Transverse colon (tissue), 4 donors: ENCODE results near the gene ALPP. TPM values are rescaled to one million over a fixed set of nuclear protein-coding genes. Genes with fewer than 3 reads are reported as not detected.
"Not testable (repeated sequence)": the region's sequence is repeated elsewhere in the genome, so short reads cannot be mapped to it uniquely, and the experiment has no call there.

Source experiments
- DNase-seq: peaks from one replicate; pipeline ENCODE4 v3.0.0-alpha.2; 2019
- H3K27ac ChIP-seq, 4 donors: fragments of 200-600 bp; sonication (generic); 2 replicates each; pipeline ENCODE4 v1.5.1; 2016 to 2018; ENCODE audit warnings: inconsistent platforms in 4 of 4
- H3K27me3 ChIP-seq: fragments of 200-600 bp; sonication (generic); 2 replicates; pipeline ENCODE4 v1.5.1; 2017; ENCODE audit warnings: inconsistent platforms
- H3K36me3 ChIP-seq, 4 donors: fragments of 200-600 bp; sonication (generic); 2 replicates each; pipeline ENCODE4 v1.5.1; 2017 to 2019; ENCODE audit warnings: inconsistent platforms in 4 of 4
- H3K4me1 ChIP-seq, 4 donors: fragments of 200-600 bp; sonication (generic); 2 replicates each; pipeline ENCODE4 v1.5.1; 2017 to 2020; ENCODE audit warnings: inconsistent platforms in 4 of 4
- H3K4me3 ChIP-seq, 4 donors: fragments of 200-600 bp; sonication (generic); 1 replicate in 1 of 4; 2 replicates in 3 of 4; pipeline versions ENCODE4 v1.5.1 to v1.6.1; 2017 to 2019; ENCODE audit warnings: inconsistent platforms in 4 of 4
- H3K9me3 ChIP-seq, 2 donors: fragments of 200-600 bp; sonication (generic); 2 replicates each; pipeline ENCODE4 v1.5.1; 2017 to 2019; ENCODE audit warnings: inconsistent platforms in 2 of 2
- EP300 ChIP-seq: sonication (generic); formaldehyde crosslinking; IDR thresholded peaks from one replicate; pipeline ENCODE4 v1.6.1; 2017; ENCODE audit warnings: antibody characterized with exemption, low read depth
- POLR2A ChIP-seq: fragments of 450-650 bp; IDR thresholded peaks from one replicate; pipeline ENCODE4 v1.6.1; 2016; ENCODE audit warnings: antibody characterized with exemption, mild to moderate bottlenecking, moderate library complexity
- POLR2AphosphoS5 ChIP-seq, 3 donors: sonication (generic); formaldehyde crosslinking; IDR thresholded peaks; one replicate each; pipeline ENCODE4 v1.6.1; 2016; ENCODE audit warnings: antibody characterized with exemption in 3 of 3
- WGBS, 2 donors: methylation state at CpG; one replicate each; pipeline ENCODE4 v1.1.5; 2018; ENCODE audit warnings: low coverage in 1 of 2; 5-methylcytosine and 5-hydroxymethylcytosine counted together
- in situ Hi-C, 4 donors: fragments of 200-750 bp; cut with MboI; loops; one replicate each; pipeline versions ENCODE4 v1.15.0 to v1.15.1; 2017; ENCODE audit warnings: low sequenced_read_pairs in 3 of 4, low pct_ligation_motif_present in 1 of 4, low pct_unique_long_range_greater_than_20kb in 1 of 4
- intact Hi-C: fragments of 100-400 bp; cut with DNase I; formaldehyde crosslinking; loops from one replicate; pipeline ENCODE4 v1.15.1; 2023; ENCODE audit warnings: low total_unique reads
- total RNA-seq, 4 donors: library from RNA; depleted of rRNA; stranded (reverse); fragments of >200 nt; gene quantifications; one replicate each; pipeline ENCODE4 v1.1.0, GENCODE V29; 2016
- TF ChIP-seq, protein P1 (sequence below), 5 experiments: fragments of 200-600 bp in 3 of 5; fragments of 450-650 bp in 2 of 5; sonication (generic) in 3 of 5; IDR thresholded peaks; 1 replicate in 2 of 5; 2 replicates in 3 of 5; pipeline ENCODE4 v1.5.1; 2016 to 2017; ENCODE audit warnings: antibody characterized with exemption in 5 of 5, inconsistent platforms in 3 of 5, mild to moderate bottlenecking in 2 of 5, moderate library complexity in 1 of 5

The ALPP gene
- total RNA-seq, 4 donors from 2014 or later, result not detected

DNA sequence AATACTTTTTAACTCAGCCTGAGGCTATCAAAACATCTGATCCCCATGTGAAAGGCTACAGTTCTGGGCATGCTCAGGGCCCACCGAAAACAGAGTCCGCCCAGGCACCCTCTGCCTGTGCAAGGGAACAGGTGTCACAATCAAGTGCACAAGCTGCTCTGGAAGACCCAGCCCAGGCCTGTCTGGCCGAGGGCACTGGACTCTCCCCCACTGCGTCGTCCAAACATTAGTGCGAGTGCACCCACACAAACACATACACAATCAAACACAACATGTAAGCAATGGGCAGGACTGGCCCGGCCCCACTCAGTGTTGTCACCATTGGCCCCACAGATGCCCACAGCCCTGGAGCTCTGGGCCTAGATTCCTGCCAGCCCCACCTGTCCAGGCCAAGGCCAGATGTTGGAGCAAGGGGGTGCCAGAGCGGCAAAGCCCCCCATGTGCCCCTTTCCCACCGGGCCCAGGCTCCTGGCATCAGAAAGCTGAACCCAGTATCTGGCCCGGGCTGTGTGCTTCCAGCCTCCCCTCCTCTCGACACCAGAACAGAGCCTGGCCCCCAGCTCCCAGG is 27.5 kb downstream of the ALPP start:
- 90 to 100% methylated on average over 2 to 11 of the region's 11 CpGs for WGBS, 2 donors
- Histone ChIP-seq H3K4me1 (peaks cover 0 to 7% (median 3%) of the 10 kb centered on the region in 4 donors), H3K27ac (no peak overlapping the region), H3K36me3 (no peaks in the 10 kb centered on the region), H3K4me3 (no peak overlapping the region), H3K9me3 (no peaks in the 10 kb centered on the region), H3K27me3 (peaks cover 8% of the 10 kb centered on the region)
- in situ Hi-C loops (no loop called here), intact Hi-C loops (no loop called here)
- TF ChIP-seq POLR2A, result no peak
- no peak for TF ChIP-seq EP300
- TF ChIP-seq, protein P1, sequence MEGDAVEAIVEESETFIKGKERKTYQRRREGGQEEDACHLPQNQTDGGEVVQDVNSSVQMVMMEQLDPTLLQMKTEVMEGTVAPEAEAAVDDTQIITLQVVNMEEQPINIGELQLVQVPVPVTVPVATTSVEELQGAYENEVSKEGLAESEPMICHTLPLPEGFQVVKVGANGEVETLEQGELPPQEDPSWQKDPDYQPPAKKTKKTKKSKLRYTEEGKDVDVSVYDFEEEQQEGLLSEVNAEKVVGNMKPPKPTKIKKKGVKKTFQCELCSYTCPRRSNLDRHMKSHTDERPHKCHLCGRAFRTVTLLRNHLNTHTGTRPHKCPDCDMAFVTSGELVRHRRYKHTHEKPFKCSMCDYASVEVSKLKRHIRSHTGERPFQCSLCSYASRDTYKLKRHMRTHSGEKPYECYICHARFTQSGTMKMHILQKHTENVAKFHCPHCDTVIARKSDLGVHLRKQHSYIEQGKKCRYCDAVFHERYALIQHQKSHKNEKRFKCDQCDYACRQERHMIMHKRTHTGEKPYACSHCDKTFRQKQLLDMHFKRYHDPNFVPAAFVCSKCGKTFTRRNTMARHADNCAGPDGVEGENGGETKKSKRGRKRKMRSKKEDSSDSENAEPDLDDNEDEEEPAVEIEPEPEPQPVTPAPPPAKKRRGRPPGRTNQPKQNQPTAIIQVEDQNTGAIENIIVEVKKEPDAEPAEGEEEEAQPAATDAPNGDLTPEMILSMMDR (IDR thresholded peaks at IDR 0.05), result no peak
- TF ChIP-seq POLR2AphosphoS5 (IDR thresholded peaks at IDR 0.05), result no peak
- DNase-seq, result no peak

DNA sequence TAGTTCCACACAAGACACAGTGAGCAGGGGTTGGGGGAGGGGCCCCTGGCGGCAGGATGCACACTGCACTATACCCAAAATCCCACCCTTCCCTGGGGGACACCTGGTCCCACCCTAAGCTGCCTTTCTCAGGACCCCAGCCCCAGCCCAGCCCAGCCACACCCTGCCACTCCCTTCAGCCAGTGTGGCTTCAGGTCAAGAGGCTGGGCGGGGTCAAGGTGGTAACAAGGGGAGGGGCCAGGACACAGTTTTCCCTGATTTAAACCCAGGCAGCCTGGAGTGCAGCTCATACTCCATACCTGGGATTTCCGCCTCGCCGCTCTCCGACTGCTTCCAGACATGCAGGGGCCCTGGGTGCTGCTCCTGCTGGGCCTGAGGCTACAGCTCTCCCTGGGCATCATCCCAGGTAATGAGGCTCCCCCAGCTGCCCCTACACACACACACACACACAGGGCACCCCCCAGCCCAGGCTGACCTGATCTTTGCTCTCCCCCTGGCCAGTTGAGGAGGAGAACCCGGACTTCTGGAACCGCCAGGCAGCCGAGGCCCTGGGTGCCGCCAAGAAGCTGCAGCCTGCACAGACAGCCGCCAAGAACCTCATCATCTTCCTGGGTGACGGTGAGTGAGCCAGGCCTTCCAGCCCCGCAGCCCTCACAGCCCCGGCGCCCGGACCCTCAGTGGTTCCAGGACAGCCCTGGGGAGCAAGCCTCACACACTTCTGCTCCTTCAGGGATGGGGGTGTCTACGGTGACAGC is 28.2 kb downstream of the ALPP start, which contains the start of gene ALPG:
Gene ALPG, plus strand, starts transcription at position 289 of the 755 bp plus-strand sequence. Its CDS starts 51 bp downstream, at position 340.
- no peaks in the 10 kb centered on the region for H3K9me3 ChIP-seq
- in situ Hi-C loops (no loop called here), intact Hi-C loops (no loop called here)
- no peak for DNase-seq
- no peaks in the 10 kb centered on the region for H3K36me3 ChIP-seq
- H3K4me3 ChIP-seq, result no peak within 1 kb of the TSS
- 88 to 100% methylated on average over 1 to 14 of the region's 17 CpGs for WGBS, 2 donors
- TF ChIP-seq POLR2AphosphoS5 (IDR thresholded peaks at IDR 0.05) (no peak), POLR2A (no peak), EP300 (no peak)
- TF ChIP-seq, protein P1 (IDR thresholded peaks at IDR 0.05), result no peak
- peaks cover 8% of the 10 kb centered on the region for H3K27me3 ChIP-seq
- H3K27ac ChIP-seq, result no peak within 1 kb of the TSS
- peaks cover 0 to 7% (median 3%) of the 10 kb centered on the region in 4 donors for H3K4me1 ChIP-seq

DNA sequence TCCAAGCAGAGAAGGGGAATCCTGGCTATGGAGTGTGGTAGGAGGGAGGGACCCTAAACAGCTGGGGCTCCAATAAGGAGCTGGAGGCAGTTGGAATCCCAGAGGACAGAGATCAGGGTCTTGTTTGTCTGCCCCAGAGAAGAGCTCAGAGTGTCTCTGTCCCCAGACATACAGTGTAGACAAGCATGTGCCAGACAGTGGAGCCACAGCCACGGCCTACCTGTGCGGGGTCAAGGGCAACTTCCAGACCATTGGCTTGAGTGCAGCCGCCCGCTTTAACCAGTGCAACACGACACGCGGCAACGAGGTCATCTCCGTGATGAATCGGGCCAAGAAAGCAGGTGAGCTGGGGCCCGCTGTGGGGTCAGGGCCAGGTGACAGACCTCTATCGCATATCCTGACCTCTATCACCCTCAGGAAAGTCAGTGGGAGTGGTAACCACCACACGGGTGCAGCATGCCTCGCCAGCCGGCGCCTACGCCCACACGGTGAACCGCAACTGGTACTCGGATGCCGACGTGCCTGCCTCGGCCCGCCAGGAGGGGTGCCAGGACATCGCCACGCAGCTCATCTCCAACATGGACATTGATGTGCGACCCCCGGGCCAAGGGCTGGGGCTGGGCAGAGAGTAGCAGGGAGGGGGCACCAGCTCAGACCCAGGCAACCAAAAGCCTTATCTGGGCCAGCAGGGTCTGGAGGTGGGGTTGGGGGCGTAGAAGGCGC is 29.0 kb downstream of the ALPP start:
- H3K9me3 ChIP-seq, H3K27me3 ChIP-seq, DNase-seq, in situ Hi-C loops, H3K27ac ChIP-seq, H3K36me3 ChIP-seq, H3K4me3 ChIP-seq, H3K4me1 ChIP-seq, intact Hi-C loops: not testable (repeated sequence)
- 91% methylated on average over 29 of the region's 30 CpGs; no CpG with 5 or more reads in 1 of the 2 donors for WGBS, 2 donors

DNA sequence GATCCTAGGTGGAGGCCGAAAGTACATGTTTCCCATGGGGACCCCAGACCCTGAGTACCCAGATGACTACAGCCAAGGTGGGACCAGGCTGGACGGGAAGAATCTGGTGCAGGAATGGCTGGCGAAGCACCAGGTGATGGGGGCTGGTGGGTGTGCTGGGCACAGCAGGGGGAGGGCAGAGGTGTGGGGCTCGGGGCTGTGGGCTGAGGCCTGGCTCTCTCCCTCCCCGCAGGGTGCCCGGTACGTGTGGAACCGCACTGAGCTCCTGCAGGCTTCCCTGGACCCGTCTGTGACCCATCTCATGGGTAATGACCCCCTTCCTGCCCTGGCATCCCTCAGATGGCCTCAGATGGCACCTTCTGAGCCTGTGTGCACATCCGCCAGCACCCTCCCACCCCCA is 29.7 kb downstream of the ALPP start:
- H3K4me3 ChIP-seq, H3K27me3 ChIP-seq, H3K36me3 ChIP-seq, in situ Hi-C loops, H3K9me3 ChIP-seq, H3K27ac ChIP-seq, H3K4me1 ChIP-seq, intact Hi-C loops, DNase-seq: not testable (repeated sequence)
- 60% methylated on average over 1 of the region's 10 CpGs; no CpG with 5 or more reads in 1 of the 2 donors for WGBS, 2 donors

DNA sequence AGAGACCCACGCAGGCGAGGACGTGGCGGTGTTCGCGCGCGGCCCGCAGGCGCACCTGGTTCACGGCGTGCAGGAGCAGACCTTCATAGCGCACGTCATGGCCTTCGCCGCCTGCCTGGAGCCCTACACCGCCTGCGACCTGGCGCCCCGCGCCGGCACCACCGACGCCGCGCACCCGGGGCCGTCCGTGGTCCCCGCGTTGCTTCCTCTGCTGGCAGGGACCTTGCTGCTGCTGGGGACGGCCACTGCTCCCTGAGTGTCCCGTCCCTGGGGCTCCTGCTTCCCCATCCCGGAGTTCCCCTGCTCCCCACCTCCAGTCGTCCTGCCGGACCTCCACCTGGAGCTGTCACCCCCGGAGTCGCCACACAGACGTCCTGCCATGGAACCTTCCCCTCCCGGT is 31.1 kb downstream of the ALPP start:
- intact Hi-C loops, H3K4me3 ChIP-seq, H3K9me3 ChIP-seq, H3K27ac ChIP-seq, DNase-seq, in situ Hi-C loops, H3K4me1 ChIP-seq, H3K36me3 ChIP-seq: not testable (repeated sequence)
- WGBS, 2 donors, result 82% methylated on average over 34 of the region's 40 CpGs; no CpG with 5 or more reads in 1 of the 2 donors
- H3K27me3 ChIP-seq, result peaks cover 18% of the 10 kb centered on the region
